HCT116 (cell line): ENCODE measurements around the gene PLEKHJ1. TPM values are rescaled to one million over a fixed set of nuclear protein-coding genes. Genes with fewer than 3 reads are reported as not detected.

ENCODE experiments used
- ATAC-seq: fragments of 200-7000 bp; cut with Tn5 transposase; 2 replicates; pipeline ENCODE4 v1.9.1; 2020; ENCODE audit warnings: mild to moderate bottlenecking, moderate library complexity
- BruUV-seq: library from RNA; stranded (reverse); fragments of 400-500 nt; replicated peaks from 2 replicates; lab custom pipeline; 2021; lab: Mats Ljungman, UMichigan
- CTCF ChIA-PET: fragments of 300-600 bp; sonication (Branson Sonifier 250); formaldehyde crosslinking; loops from one replicate; lab custom pipeline; 2021; ENCODE audit warnings: antibody characterized with exemption; lab: Charles Lee
- POLR2A ChIA-PET: fragments of 300-600, 350-600 bp; sonication (Branson Sonifier 250); formaldehyde crosslinking; loops from one replicate; lab custom pipeline; 2021; ENCODE audit warnings: antibody characterized with exemption; lab: Charles Lee
- RAD21 ChIA-PET, 2 experiments: fragments of 300-600 bp; sonication (Branson Sonifier 250); formaldehyde crosslinking; loops; one replicate each; lab custom pipeline; 2023; ENCODE audit warnings: low total read pairs in 2 of 2; ENCODE audit not compliant: uncharacterized antibody in 2 of 2, unreplicated experiment in 2 of 2, low non-redundant PET in 1 of 2; lab: Charles Lee
- DNase-seq: peaks from one replicate; pipeline ENCODE4 v3.0.0-alpha.2; 2010; ENCODE audit warnings: low read depth, low spot score
- H2AFZ ChIP-seq: fragments of 200-600 bp; shearing (Covaris generic), sonication (generic); 2 replicates; pipeline ENCODE4 v1.6.1; 2017; ENCODE audit warnings: low read depth, mixed run types, mixed read lengths, antibody characterized with exemption, low read length; ENCODE audit not compliant: poor library complexity, severe bottlenecking
- H3K27ac ChIP-seq: 2 replicates; pipeline ENCODE4 v1.5.1; 2012; ENCODE audit warnings: low read depth, low read length
- H3K27me3 ChIP-seq: fragments of 200-600 bp; sonication (generic); 2 replicates; pipeline ENCODE4 v1.6.1; 2016; ENCODE audit warnings: mixed run types, low read length, mixed read lengths; ENCODE audit not compliant: insufficient read depth
- H3K36me3 ChIP-seq, 2 experiments: fragments of 200-500 bp in 1 of 2; fragments of 200-600 bp in 1 of 2; sonication (Bioruptor generic) in 1 of 2; sonication (generic) in 1 of 2; 2 replicates each; pipeline versions ENCODE4 v1.5.1 to v1.6.1; 2014 to 2016; ENCODE audit warnings: low read length in 2 of 2, inconsistent platforms in 1 of 2, mixed read lengths in 1 of 2, mixed run types in 1 of 2; ENCODE audit not compliant: insufficient read depth in 2 of 2, control insufficient read depth in 1 of 2
- H3K4me1 ChIP-seq, 2 experiments: fragments of 200-600 bp in 1 of 2; sonication (generic) in 1 of 2; 2 replicates each; pipeline versions ENCODE4 v1.5.1 to v1.6.1; 2012 to 2017; ENCODE audit warnings: low read length in 2 of 2, inconsistent platforms in 1 of 2, mild to moderate bottlenecking in 1 of 2, mixed read lengths in 1 of 2, mixed run types in 1 of 2, moderate library complexity in 1 of 2; ENCODE audit not compliant: insufficient read depth in 2 of 2, control insufficient read depth in 1 of 2
- H3K4me2 ChIP-seq: fragments of 200-600 bp; sonication (generic); 2 replicates; pipeline ENCODE4 v1.6.1; 2017; ENCODE audit warnings: mixed run types, low read length, mixed read lengths
- H3K4me3 ChIP-seq, 2 experiments: fragments of 200-600 bp in 1 of 2; sonication (generic) in 1 of 2; replicated peaks in 1 of 2; 2 replicates each; pipeline ENCODE4 v1.5.1; 2011 to 2016; ENCODE audit warnings: low read length in 2 of 2, control low read depth in 1 of 2, low read depth in 1 of 2, mild to moderate bottlenecking in 1 of 2, mixed read lengths in 1 of 2, mixed run types in 1 of 2
- H3K79me2 ChIP-seq: fragments of 200-600 bp; sonication (generic); 2 replicates; pipeline ENCODE4 v1.6.1; 2017; ENCODE audit warnings: mild to moderate bottlenecking, mixed run types, low read length, moderate library complexity, mixed read lengths; ENCODE audit not compliant: insufficient read depth
- H3K9ac ChIP-seq: fragments of 200-600 bp; sonication (generic); 2 replicates; pipeline ENCODE4 v1.6.1; 2016; ENCODE audit warnings: low read length, mixed read lengths
- H3K9me2 ChIP-seq: fragments of 200-600 bp; sonication (generic), shearing (Covaris generic); 2 replicates; pipeline ENCODE4 v1.6.1; 2017; ENCODE audit warnings: mixed run types, mild to moderate bottlenecking, moderate library complexity; ENCODE audit not compliant: insufficient read depth
- H3K9me3 ChIP-seq, 2 experiments: fragments of 200-500 bp in 1 of 2; fragments of 200-600 bp in 1 of 2; sonication (Bioruptor generic) in 1 of 2; sonication (generic) in 1 of 2; 2 replicates each; pipeline ENCODE4 v1.6.1; 2014 to 2017; ENCODE audit warnings: low read length in 2 of 2, mixed read lengths in 2 of 2, inconsistent platforms in 1 of 2, low read depth in 1 of 2, mild to moderate bottlenecking in 1 of 2, mixed run types in 1 of 2, moderate library complexity in 1 of 2; ENCODE audit not compliant: control insufficient read depth in 1 of 2, insufficient read depth in 1 of 2
- H4K20me1 ChIP-seq: fragments of 200-600 bp; sonication (generic), shearing (Covaris generic); 2 replicates; pipeline ENCODE4 v1.6.1; 2017; ENCODE audit warnings: mixed run types, mild to moderate bottlenecking, moderate library complexity; ENCODE audit not compliant: insufficient read depth
- ATF3 ChIP-seq: IDR thresholded peaks from 2 replicates; pipeline ENCODE4 v1.6.1; 2012
- CBX3 ChIP-seq: IDR thresholded peaks from 2 replicates; pipeline ENCODE4 v1.6.1; 2012; ENCODE audit warnings: low read depth
- CEBPB ChIP-seq: IDR thresholded peaks from 2 replicates; pipeline ENCODE4 v1.6.1; 2012; ENCODE audit warnings: low read depth
- EGR1 ChIP-seq: IDR thresholded peaks from 2 replicates; pipeline ENCODE4 v1.6.1; 2012; ENCODE audit warnings: low read depth
- EZH2phosphoT487 ChIP-seq: fragments of 200-600 bp; IDR thresholded peaks from 2 replicates; pipeline ENCODE4 v1.6.1; 2018; ENCODE audit warnings: antibody characterized with exemption, borderline replicate concordance
- FOSL1 ChIP-seq: IDR thresholded peaks from 2 replicates; pipeline ENCODE4 v1.6.1; 2012; ENCODE audit warnings: low read depth
- MAX ChIP-seq: IDR thresholded peaks from 2 replicates; pipeline ENCODE4 v1.6.1; 2012
- POLR2A ChIP-seq: IDR thresholded peaks from 2 replicates; pipeline ENCODE4 v1.7.0; 2011; ENCODE audit warnings: borderline replicate concordance; ENCODE audit not compliant: insufficient read depth, insufficient read length; ENCODE audit errors: extremely low read depth
- SIN3A ChIP-seq: IDR thresholded peaks from 2 replicates; pipeline ENCODE4 v1.6.1; 2012; ENCODE audit warnings: low read depth
- SP1 ChIP-seq: IDR thresholded peaks from 2 replicates; pipeline ENCODE4 v1.6.1; 2012; ENCODE audit warnings: low read depth
- SRF ChIP-seq: IDR thresholded peaks from 2 replicates; pipeline ENCODE4 v1.6.1; 2012; ENCODE audit warnings: low read depth
- TCF7L2 ChIP-seq: IDR thresholded peaks from 2 replicates; pipeline ENCODE4 v1.7.0; 2011; ENCODE audit warnings: borderline replicate concordance, inconsistent platforms; ENCODE audit not compliant: insufficient read depth, insufficient read length; ENCODE audit errors: extremely low read depth
- YY1 ChIP-seq: IDR thresholded peaks from 2 replicates; pipeline ENCODE4 v1.6.1; 2011; ENCODE audit warnings: low read length, low read depth, moderate library complexity, mild to moderate bottlenecking; ENCODE audit not compliant: insufficient replicate concordance; ENCODE audit errors: extremely low read depth
- ZBTB33 ChIP-seq: IDR thresholded peaks from 2 replicates; pipeline ENCODE4 v1.6.1; 2011; ENCODE audit warnings: mild to moderate bottlenecking, low read length, moderate library complexity; ENCODE audit not compliant: insufficient replicate concordance; ENCODE audit errors: extremely low read depth
- ZFX ChIP-seq: fragments of 450-650 bp; IDR thresholded peaks from 2 replicates; pipeline ENCODE4 v1.6.1; 2017
- ZNF274 ChIP-seq: fragments of 200-500 bp; sonication (Bioruptor generic); IDR thresholded peaks from 2 replicates; pipeline ENCODE4 v1.6.1; 2014; ENCODE audit warnings: mild to moderate bottlenecking, low read depth, low read length, inconsistent platforms
- intact Hi-C: fragments of 100-400 bp; cut with micrococcal nuclease; formaldehyde crosslinking; loops from 2 replicates; pipeline ENCODE4 v1.10.0; 2022
- total RNA-seq: library from RNA; stranded (reverse); gene quantifications from one replicate; pipeline ENCODE4 v1.2.1, GENCODE V29; 2021; ENCODE audit not compliant: unreplicated experiment
- TF ChIP-seq, protein P1 (sequence below), 3 experiments: fragments of 200-600 bp in 1 of 3; sonication (generic) in 1 of 3; IDR thresholded peaks in 2 of 3; conservative IDR thresholded peaks in 1 of 3; 2 replicates each; pipeline ENCODE4 v1.5.1; 2012 to 2017; ENCODE audit warnings: low read depth in 2 of 3, low read length in 2 of 3, antibody characterized with exemption in 1 of 3, borderline replicate concordance in 1 of 3, control low read depth in 1 of 3, mild to moderate bottlenecking in 1 of 3, mixed read lengths in 1 of 3, mixed run types in 1 of 3, moderate library complexity in 1 of 3; ENCODE audit not compliant: insufficient read depth in 1 of 3

PLEKHJ1 gene
- total RNA-seq, 1 experiment from 2014 or later: 88.2 TPM

- Histone ChIP-seq H4K20me1 (no peaks in the 10 kb centered on the region), H3K9me3 (no peaks in the 10 kb centered on the region), H3K9me2 (no peaks in the 10 kb centered on the region), H3K4me2 (no peak overlapping the region), H2AFZ (no peak overlapping the region), H3K27ac (no peak overlapping the region), H3K4me3 (no peak overlapping the region), H3K79me2 (peaks cover 4% of the 10 kb centered on the region; the same call in 1 of the 2 replicates), H3K9ac (no peak overlapping the region), H3K36me3 (peaks cover 40 to 57% of the 10 kb centered on the region in 2 experiments; a peak in 3 of 4 replicates), H3K27me3 (no peaks in the 10 kb centered on the region), H3K4me1 (no peaks in the 10 kb centered on the region)
- ChIA-PET CTCF (no interaction called here), POLR2A (interaction anchor here (1.5 kb wide), 1 partner anchor 45 kb away, joined by 3 read pairs; no protein-coding TSS in a partner anchor), RAD21 (no interaction called here)
- no peak for DNase-seq
- TF ChIP-seq, protein P1, sequence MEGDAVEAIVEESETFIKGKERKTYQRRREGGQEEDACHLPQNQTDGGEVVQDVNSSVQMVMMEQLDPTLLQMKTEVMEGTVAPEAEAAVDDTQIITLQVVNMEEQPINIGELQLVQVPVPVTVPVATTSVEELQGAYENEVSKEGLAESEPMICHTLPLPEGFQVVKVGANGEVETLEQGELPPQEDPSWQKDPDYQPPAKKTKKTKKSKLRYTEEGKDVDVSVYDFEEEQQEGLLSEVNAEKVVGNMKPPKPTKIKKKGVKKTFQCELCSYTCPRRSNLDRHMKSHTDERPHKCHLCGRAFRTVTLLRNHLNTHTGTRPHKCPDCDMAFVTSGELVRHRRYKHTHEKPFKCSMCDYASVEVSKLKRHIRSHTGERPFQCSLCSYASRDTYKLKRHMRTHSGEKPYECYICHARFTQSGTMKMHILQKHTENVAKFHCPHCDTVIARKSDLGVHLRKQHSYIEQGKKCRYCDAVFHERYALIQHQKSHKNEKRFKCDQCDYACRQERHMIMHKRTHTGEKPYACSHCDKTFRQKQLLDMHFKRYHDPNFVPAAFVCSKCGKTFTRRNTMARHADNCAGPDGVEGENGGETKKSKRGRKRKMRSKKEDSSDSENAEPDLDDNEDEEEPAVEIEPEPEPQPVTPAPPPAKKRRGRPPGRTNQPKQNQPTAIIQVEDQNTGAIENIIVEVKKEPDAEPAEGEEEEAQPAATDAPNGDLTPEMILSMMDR (IDR thresholded peaks at IDR 0.05 in 2 of 3, conservative IDR thresholded peaks at IDR 0.05 in 1 of 3; ENCODE audit: borderline replicate concordance in 1 of 3, insufficient read depth in 1 of 3, low read depth in 2 of 3, low read length in 2 of 3): no peak
- TF ChIP-seq EGR1 (no peak), EZH2phosphoT487 (no peak), ZFX (no peak), ATF3 (no peak), FOSL1 (no peak), CEBPB (no peak), ZNF274 (no peak), SIN3A (no peak), SP1 (no peak), POLR2A (no peak), TCF7L2 (no peak), SRF (no peak), MAX (no peak), CBX3 (no peak), ZBTB33 (no peak), YY1 (no peak)
- ATAC-seq: no peak
- intact Hi-C loops: no loop called here
- BruUV-seq: no TSS peak
Observed at GRCh38 chr19:2213799-2214198, 22.3 kb downstream of the PLEKHJ1 start.
